ENCODE data around the gene HOXB2.
"Not testable (repeated sequence)": the region's sequence is repeated elsewhere in the genome, so short reads cannot be mapped to it uniquely, and the experiment has no call there.

The HOXB2 gene

GRCh38 chr17:48510761-48511604 lies 33.9 kb downstream of the HOXB2 start:
- no peak overlapping the region for H3K4me3 ChIP-seq (ENCODE audit: extremely low read depth, insufficient read depth, low read length, poor library complexity, severe bottlenecking)
- H3K9me3 ChIP-seq (ENCODE audit: control insufficient read depth, low read length): no peaks in the 10 kb centered on the region
- WGBS, 2 experiments (ENCODE audit: insufficient coverage in 2 of 2): 89 to 92% methylated on average over 4 of the region's 7 CpGs

DNA sequence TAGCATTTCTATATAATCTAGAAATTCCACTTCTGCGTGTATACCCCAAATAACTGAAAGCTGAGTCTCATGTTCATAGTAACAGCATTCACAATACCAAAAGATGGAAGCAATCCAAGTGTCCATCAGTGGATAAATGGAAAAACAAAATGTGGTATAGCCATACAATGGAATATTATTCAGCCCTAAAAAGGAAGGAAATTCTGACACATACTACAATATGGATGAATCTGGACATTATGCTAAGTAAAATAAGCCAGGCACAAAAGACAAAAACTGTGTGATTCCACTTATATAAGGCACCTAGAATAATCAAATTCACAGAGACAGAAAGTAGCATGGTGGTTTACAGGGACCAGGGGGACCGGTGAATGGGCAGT lies 34.5 kb downstream of the HOXB2 start:
- Histone ChIP-seq H3K4me3 (ENCODE audit: extremely low read depth, insufficient read depth, low read length, poor library complexity, severe bottlenecking) (no peak overlapping the region), H3K36me3 (ENCODE audit: control insufficient read depth, insufficient read depth, low read length) (no peaks in the 10 kb centered on the region), H3K4me1 (ENCODE audit: control insufficient read depth, insufficient read depth, low read length, poor library complexity, severe bottlenecking) (peaks cover 27% of the 10 kb centered on the region), H3K9me3 (ENCODE audit: control insufficient read depth, low read length) (no peaks in the 10 kb centered on the region), H3K27ac (ENCODE audit: low read depth, low read length, severe bottlenecking) (no peak overlapping the region)
- 100% methylated on average over 1 of the region's 2 CpGs; no CpG with 5 or more reads in 1 of the 2 experiments for WGBS, 2 experiments (ENCODE audit: insufficient coverage in 2 of 2)

More at GRCh38 chr17:48510761-48511604, 33.9 kb downstream of the HOXB2 start:
- Histone ChIP-seq H3K36me3 (ENCODE audit: control insufficient read depth, insufficient read depth, low read length) (no peaks in the 10 kb centered on the region), H3K27ac (ENCODE audit: low read depth, low read length, severe bottlenecking) (no peak overlapping the region), H3K4me1 (ENCODE audit: control insufficient read depth, insufficient read depth, low read length, poor library complexity, severe bottlenecking) (peaks cover 21% of the 10 kb centered on the region)

DNA sequence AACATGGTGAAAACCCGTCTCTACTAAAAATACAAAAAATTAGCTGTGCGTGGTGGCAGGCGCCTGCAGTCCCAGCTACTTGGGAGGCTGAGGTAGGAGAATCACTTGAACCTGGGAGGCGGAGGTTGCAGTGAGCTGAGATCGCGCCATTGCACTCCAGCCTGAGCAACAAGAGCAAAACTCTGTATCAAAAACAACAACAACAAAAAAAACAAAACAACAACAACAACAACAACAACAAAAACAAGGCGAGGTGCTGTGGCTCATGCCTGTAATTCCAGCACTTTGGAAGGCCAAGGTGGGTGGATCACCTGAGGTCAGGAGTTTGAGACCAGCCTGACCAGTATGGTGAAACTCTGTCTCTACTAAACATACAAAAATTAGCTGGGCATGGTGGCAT lies 35.2 kb downstream of the HOXB2 start:
- not testable (repeated sequence) for H3K4me3 ChIP-seq (ENCODE audit: extremely low read depth, insufficient read depth, low read length, poor library complexity, severe bottlenecking); H3K27ac ChIP-seq (ENCODE audit: low read depth, low read length, severe bottlenecking); H3K36me3 ChIP-seq (ENCODE audit: control insufficient read depth, insufficient read depth, low read length); H3K9me3 ChIP-seq (ENCODE audit: control insufficient read depth, low read length)
- H3K4me1 ChIP-seq (ENCODE audit: control insufficient read depth, insufficient read depth, low read length, poor library complexity, severe bottlenecking): peaks cover 28% of the 10 kb centered on the region
- 80 to 100% methylated on average over 1 of the region's 7 CpGs for WGBS, 2 experiments (ENCODE audit: insufficient coverage in 2 of 2)

DNA sequence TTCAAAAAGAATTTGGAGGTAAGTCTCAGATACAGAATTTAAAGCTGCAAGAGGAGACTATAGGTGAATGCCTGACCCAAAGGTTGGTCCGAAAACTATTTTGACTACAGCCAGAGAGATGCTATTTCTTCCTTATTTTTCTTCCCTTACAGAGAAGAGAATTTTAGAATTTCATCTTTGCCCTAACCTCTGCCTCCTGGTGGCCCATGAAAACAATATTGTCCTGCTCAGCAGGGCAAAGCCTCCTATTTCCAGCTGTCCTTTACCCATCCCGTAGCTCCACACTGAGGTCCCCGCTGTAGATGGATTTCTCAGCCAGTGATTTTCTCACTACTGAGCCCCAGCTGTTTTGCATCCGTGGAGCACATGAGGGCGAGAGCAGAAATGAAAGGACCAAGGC lies 38.7 kb downstream of the HOXB2 start:
- Histone ChIP-seq H3K9me3 (ENCODE audit: control insufficient read depth, low read length) (no peaks in the 10 kb centered on the region), H3K27ac (ENCODE audit: low read depth, low read length, severe bottlenecking) (peak overlapping the region; percentile 11), H3K4me3 (ENCODE audit: extremely low read depth, insufficient read depth, low read length, poor library complexity, severe bottlenecking) (no peak overlapping the region), H3K36me3 (ENCODE audit: control insufficient read depth, insufficient read depth, low read length) (no peaks in the 10 kb centered on the region), H3K4me1 (ENCODE audit: control insufficient read depth, insufficient read depth, low read length, poor library complexity, severe bottlenecking) (peaks cover 33% of the 10 kb centered on the region)
- 79 to 89% methylated on average over 4 to 5 of the region's 5 CpGs for WGBS, 2 experiments (ENCODE audit: insufficient coverage in 2 of 2)

DNA sequence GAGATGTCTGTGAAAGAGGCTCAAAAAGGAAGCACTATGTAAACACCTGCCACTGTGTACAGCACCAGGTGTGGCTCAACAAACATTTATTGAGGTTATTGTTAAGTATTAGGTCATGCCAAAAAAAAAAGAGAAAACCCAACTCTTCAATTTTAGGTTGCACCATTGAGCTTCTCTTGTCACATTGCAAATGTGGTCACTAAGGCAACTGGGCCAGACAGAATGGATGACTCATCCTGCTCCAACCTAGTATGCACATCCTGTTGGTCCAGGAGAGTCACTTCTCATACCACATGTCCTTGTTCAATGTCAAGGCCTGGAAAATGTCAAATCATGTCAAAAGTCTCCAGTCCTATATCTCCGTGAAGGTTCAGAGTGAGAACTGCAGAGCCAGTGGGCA lies 39.1 kb downstream of the HOXB2 start:
- 57 to 83% methylated on average over 1 of the region's 1 CpG for WGBS, 2 experiments (ENCODE audit: insufficient coverage in 2 of 2)
- H3K9me3 ChIP-seq (ENCODE audit: control insufficient read depth, low read length): no peaks in the 10 kb centered on the region
- H3K4me3 ChIP-seq (ENCODE audit: extremely low read depth, insufficient read depth, low read length, poor library complexity, severe bottlenecking): no peak overlapping the region
- H3K4me1 ChIP-seq (ENCODE audit: control insufficient read depth, insufficient read depth, low read length, poor library complexity, severe bottlenecking): peaks cover 33% of the 10 kb centered on the region
- H3K36me3 ChIP-seq (ENCODE audit: control insufficient read depth, insufficient read depth, low read length): no peaks in the 10 kb centered on the region
- peak overlapping the region; percentile 23 for H3K27ac ChIP-seq (ENCODE audit: low read depth, low read length, severe bottlenecking)

DNA sequence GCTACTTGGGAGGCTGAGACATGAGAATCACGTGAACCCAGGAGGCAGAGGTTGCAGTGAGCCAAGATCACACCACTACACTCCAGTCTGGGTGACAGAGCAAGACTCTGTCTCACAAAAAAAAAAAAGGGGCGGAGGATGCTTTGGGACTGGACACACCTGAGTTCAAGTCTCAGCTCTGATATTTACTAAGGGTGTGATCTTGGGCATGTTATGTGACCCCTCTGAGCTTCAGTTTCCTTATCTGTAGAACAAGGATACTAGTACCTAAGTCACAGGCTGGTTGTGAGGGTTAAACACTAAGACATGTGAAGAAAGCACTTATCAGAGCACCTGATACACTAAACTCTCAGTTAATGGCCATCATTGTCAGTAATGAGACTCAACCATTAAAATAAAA lies 40.0 kb downstream of the HOXB2 start:
- WGBS, 2 experiments (ENCODE audit: insufficient coverage in 2 of 2): 100% methylated on average over 1 of the region's 2 CpGs; no CpG with 5 or more reads in 1 of the 2 experiments
- no peaks in the 10 kb centered on the region for H3K9me3 ChIP-seq (ENCODE audit: control insufficient read depth, low read length)
- no peaks in the 10 kb centered on the region for H3K36me3 ChIP-seq (ENCODE audit: control insufficient read depth, insufficient read depth, low read length)
- H3K4me3 ChIP-seq (ENCODE audit: extremely low read depth, insufficient read depth, low read length, poor library complexity, severe bottlenecking): no peak overlapping the region
- no peak overlapping the region for H3K27ac ChIP-seq (ENCODE audit: low read depth, low read length, severe bottlenecking)
- peaks cover 39% of the 10 kb centered on the region for H3K4me1 ChIP-seq (ENCODE audit: control insufficient read depth, insufficient read depth, low read length, poor library complexity, severe bottlenecking)

GRCh38 chr17:48503747-48504146 lies 41.2 kb downstream of the HOXB2 start:
- 44 to 54% methylated on average over 2 to 5 of the region's 5 CpGs for WGBS, 2 experiments (ENCODE audit: insufficient coverage in 2 of 2)
- Histone ChIP-seq H3K4me3 (ENCODE audit: extremely low read depth, insufficient read depth, low read length, poor library complexity, severe bottlenecking) (no peak overlapping the region), H3K27ac (ENCODE audit: low read depth, low read length, severe bottlenecking) (peak overlapping the region; percentile 57), H3K9me3 (ENCODE audit: control insufficient read depth, low read length) (no peaks in the 10 kb centered on the region), H3K4me1 (ENCODE audit: control insufficient read depth, insufficient read depth, low read length, poor library complexity, severe bottlenecking) (peaks cover 49% of the 10 kb centered on the region), H3K36me3 (ENCODE audit: control insufficient read depth, insufficient read depth, low read length) (no peaks in the 10 kb centered on the region)

- no peaks in the 10 kb centered on the region for H3K36me3 ChIP-seq (ENCODE audit: control insufficient read depth, insufficient read depth, low read length)
- WGBS, 2 experiments (ENCODE audit: insufficient coverage in 2 of 2): 96 to 100% methylated on average over 2 to 3 of the region's 4 CpGs
- peaks cover 57% of the 10 kb centered on the region for H3K4me1 ChIP-seq (ENCODE audit: control insufficient read depth, insufficient read depth, low read length, poor library complexity, severe bottlenecking)
- H3K9me3 ChIP-seq (ENCODE audit: control insufficient read depth, low read length): no peaks in the 10 kb centered on the region
- no peak overlapping the region for H3K4me3 ChIP-seq (ENCODE audit: extremely low read depth, insufficient read depth, low read length, poor library complexity, severe bottlenecking)
- no peak overlapping the region for H3K27ac ChIP-seq (ENCODE audit: low read depth, low read length, severe bottlenecking)
Measured at GRCh38 chr17:48502901-48503300, 42.0 kb downstream of the HOXB2 start.

DNA sequence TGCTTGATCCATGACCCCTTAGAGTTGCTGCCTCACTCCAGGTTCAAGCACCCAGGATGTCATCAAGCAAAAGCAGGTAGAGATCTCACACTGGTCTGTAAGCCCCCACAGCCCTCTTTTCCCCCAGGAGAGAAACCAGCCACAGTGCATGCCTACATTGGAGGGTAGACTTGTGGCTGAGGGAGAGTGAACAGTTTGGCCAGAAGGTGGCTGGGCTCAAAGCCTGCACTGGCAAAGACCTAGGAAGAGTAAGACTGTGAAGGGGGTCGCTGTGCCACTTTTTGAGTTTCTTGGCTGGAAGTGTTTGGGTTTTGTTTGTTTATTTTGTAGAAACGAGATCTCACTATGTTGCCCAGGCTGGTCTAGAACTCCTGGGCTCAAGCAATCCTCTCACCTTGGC lies 42.6 kb downstream of the HOXB2 start:
- H3K36me3 ChIP-seq (ENCODE audit: control insufficient read depth, insufficient read depth, low read length): no peaks in the 10 kb centered on the region
- H3K4me3 ChIP-seq (ENCODE audit: extremely low read depth, insufficient read depth, low read length, poor library complexity, severe bottlenecking): no peak overlapping the region
- H3K4me1 ChIP-seq (ENCODE audit: control insufficient read depth, insufficient read depth, low read length, poor library complexity, severe bottlenecking): peaks cover 61% of the 10 kb centered on the region
- WGBS, 2 experiments (ENCODE audit: insufficient coverage in 2 of 2): 80 to 89% methylated on average over 2 of the region's 2 CpGs
- no peaks in the 10 kb centered on the region for H3K9me3 ChIP-seq (ENCODE audit: control insufficient read depth, low read length)
- no peak overlapping the region for H3K27ac ChIP-seq (ENCODE audit: low read depth, low read length, severe bottlenecking)

DNA sequence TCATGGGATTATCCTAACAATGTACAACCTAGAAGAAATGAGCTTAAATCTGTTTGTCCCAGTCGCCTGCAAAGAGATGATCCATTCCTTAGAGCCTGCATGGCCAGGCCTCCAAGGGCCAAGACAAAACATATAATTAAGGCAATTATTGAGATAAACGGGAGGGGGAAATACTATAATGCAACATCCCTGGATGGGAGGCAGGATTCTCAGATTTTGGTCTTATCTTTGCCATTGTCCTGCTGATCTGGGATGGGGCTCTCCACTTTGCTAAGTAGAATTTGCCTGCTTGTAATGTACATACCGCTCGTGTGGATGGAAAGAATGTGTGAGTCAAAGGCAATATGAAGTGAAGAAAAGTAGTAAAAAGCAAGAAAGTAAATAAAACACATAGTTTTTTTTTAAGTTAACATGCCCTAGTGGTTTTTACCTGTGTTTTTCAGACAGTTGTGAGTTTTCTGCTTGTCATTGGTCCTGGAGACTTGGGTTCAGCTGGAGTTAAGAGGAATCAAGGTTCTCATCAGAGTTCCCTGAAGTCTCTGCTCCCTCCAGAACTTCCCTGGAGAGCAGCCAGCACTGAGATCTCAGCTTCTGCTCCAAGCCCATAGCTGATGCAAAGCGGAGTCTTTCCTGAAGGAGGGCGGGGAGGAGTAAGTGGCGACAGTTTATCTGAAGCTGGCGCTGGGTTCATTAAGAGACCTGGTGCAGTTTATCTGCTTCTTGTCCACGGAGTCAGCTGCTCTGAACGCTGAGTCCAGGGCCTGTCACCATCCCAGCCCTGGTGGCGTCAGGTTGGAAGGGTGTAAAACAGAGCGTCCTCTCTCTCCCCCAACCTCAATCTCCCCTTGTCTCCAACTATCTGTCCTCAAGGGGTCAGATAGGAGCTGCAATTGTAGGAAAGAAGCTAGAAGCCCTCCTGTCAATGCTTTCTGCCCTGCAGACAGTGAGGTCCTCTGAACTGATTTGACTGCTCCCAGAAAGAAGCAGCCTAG lies 44.2 kb downstream of the HOXB2 start:
- Histone ChIP-seq H3K9me3 (ENCODE audit: control insufficient read depth, low read length) (no peaks in the 10 kb centered on the region), H3K27ac (ENCODE audit: low read depth, low read length, severe bottlenecking) (peak overlapping the region; percentile 79), H3K4me1 (ENCODE audit: control insufficient read depth, insufficient read depth, low read length, poor library complexity, severe bottlenecking) (peaks cover 60% of the 10 kb centered on the region), H3K36me3 (ENCODE audit: control insufficient read depth, insufficient read depth, low read length) (no peaks in the 10 kb centered on the region), H3K4me3 (ENCODE audit: extremely low read depth, insufficient read depth, low read length, poor library complexity, severe bottlenecking) (no peak overlapping the region)
- WGBS, 2 experiments (ENCODE audit: insufficient coverage in 2 of 2): 51 to 72% methylated on average over 6 to 11 of the region's 12 CpGs

Data from mesodermal cell (in vitro differentiated cells).